ENCODE results near the gene CD164.

The CD164 gene

DNA sequence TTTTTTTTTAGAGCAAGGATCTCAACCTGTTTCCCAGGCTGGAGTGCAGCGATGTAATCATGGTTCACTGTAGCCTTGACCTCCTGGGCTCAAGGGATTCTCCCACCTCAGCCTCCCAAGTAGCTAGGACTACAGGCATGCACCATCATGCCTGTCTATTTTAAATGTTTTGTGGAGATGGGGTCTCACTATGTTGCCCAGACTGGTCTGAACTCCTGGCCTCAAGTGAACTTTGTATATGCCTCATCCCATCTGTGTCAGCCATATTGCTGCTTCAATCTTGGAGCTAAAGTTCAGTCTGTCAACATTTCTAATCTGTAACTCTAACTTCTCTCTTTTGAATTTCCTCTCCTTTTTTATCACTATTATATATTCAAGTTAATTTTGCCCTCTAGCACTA, 54.3 kb downstream of the CD164 start:
- no peak for DNase-seq (ENCODE audit: low read depth)
- TF ChIP-seq, protein P1, sequence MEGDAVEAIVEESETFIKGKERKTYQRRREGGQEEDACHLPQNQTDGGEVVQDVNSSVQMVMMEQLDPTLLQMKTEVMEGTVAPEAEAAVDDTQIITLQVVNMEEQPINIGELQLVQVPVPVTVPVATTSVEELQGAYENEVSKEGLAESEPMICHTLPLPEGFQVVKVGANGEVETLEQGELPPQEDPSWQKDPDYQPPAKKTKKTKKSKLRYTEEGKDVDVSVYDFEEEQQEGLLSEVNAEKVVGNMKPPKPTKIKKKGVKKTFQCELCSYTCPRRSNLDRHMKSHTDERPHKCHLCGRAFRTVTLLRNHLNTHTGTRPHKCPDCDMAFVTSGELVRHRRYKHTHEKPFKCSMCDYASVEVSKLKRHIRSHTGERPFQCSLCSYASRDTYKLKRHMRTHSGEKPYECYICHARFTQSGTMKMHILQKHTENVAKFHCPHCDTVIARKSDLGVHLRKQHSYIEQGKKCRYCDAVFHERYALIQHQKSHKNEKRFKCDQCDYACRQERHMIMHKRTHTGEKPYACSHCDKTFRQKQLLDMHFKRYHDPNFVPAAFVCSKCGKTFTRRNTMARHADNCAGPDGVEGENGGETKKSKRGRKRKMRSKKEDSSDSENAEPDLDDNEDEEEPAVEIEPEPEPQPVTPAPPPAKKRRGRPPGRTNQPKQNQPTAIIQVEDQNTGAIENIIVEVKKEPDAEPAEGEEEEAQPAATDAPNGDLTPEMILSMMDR (IDR thresholded peaks at IDR 0.05; ENCODE audit: insufficient read depth, low read depth, low read length, missing control alignments), result no peak
- H3K4me3 ChIP-seq (ENCODE audit: low read length), result no peak overlapping the region

DNA sequence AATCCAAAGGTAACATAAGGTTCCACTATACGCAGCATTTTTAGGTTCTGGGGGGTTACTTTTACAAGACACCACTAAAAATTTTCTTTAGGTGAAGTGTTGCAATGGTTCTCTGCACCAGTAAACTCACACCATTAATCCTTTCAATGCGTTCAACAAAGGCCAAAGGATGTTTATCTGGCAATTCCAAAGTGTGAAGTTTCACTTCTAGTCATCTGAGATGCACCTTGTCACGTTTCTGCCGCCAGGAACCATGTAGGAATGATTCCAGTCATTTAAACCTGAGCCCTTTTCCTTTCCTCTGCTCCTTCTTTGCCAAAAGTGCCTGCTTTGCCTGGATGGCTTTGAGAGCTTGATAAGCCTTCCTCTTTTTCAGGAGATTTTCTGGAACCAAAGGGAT, 54.8 kb downstream of the CD164 start:
- TF ChIP-seq, protein P1 (IDR thresholded peaks at IDR 0.05; ENCODE audit: insufficient read depth, low read depth, low read length, missing control alignments), result no peak
- H3K4me3 ChIP-seq (ENCODE audit: low read length), result no peak overlapping the region
- DNase-seq (ENCODE audit: low read depth), result no peak

DNA sequence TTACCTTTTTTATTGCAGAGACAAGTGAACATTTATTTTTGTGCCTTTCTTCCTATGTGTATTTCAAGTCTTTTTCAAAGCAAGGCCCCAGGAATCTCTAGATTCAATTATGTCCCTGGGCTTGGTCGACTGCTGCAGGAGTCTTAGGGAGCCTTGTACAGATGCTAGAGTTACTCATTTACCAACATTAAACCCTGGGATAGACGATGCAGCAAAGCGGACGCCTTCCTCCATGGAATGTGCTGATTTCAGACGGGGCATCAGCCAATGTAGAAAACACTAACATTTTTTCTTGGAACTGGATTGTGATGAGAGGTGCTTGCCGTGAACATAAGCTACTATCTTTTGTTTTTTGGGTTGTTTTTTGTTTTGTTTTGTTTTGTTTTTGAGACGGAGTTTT, 55.9 kb downstream of the CD164 start:
- no peak overlapping the region for H3K4me3 ChIP-seq (ENCODE audit: low read length)
- DNase-seq (ENCODE audit: low read depth), result no peak
- TF ChIP-seq, protein P1 (IDR thresholded peaks at IDR 0.05; ENCODE audit: insufficient read depth, low read depth, low read length, missing control alignments), result no peak

DNA sequence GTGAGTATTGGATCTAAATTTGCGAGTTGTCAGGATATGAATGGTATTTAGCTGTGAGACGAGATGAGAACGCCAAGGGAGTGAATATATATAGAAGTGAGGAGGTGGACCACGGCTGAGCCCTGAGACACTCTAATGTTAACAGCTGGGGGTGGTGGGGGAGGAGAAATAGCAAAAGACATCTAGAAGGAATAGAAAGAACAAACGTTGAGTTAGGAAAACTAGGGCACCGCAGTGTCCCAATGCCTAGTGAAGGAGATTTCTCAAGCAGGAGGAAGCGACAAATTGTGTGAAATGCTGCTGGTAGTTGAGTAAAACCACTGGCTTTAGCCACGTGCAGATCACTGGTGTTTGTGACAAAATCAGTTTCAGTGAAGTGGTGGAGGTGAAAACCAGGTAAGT, 56.9 kb downstream of the CD164 start:
- TF ChIP-seq, protein P1 (IDR thresholded peaks at IDR 0.05; ENCODE audit: insufficient read depth, low read depth, low read length, missing control alignments), result no peak
- no peak overlapping the region for H3K4me3 ChIP-seq (ENCODE audit: low read length)
- no peak for DNase-seq (ENCODE audit: low read depth)

DNA sequence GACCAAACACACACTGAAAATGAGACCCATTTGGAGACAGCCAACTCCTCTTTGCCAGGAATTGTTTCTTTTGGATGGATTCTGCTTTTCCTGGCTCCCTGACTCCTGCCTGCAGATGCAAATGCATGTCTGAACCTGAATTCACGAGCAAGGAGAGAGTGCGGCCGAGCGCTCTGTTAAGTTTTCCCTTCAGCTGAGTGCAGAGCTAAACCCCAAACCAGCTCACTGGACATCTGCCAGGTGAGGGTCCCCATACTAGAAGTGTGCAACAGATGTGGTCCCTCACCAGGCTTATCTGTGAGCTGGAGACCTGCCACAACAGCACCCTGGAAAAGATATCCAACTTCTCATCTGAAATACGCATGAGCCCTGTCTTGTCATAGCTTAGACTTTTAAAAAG, 59.0 kb downstream of the CD164 start:
- TF ChIP-seq, protein P1 (IDR thresholded peaks at IDR 0.05; ENCODE audit: insufficient read depth, low read depth, low read length, missing control alignments), result no peak
- DNase-seq (ENCODE audit: low read depth), result peak; percentile 36
- H3K4me3 ChIP-seq (ENCODE audit: low read length), result no peak overlapping the region

DNA sequence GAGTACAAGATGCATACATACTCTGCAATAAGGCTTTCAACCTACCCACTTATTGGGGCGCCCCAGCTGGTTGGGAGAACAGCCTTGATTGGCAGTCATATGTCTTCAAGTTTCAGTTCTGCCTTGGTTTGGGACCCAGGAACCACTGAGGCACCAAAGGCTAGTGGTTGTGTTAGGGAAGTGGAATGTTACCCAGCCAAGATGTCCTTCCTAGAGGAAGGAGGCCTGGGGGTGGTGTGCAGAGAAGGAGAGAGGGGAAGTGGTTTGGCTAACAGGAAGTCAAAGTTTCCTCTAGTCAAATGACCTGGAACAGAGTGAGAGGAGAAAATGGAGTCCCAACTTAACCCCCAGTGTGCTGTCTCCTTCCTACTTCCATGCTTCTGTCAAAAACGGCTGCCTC, 59.4 kb downstream of the CD164 start:
- DNase-seq (ENCODE audit: low read depth), result no peak
- H3K4me3 ChIP-seq (ENCODE audit: low read length), result no peak overlapping the region
- TF ChIP-seq, protein P1 (IDR thresholded peaks at IDR 0.05; ENCODE audit: insufficient read depth, low read depth, low read length, missing control alignments), result no peak

DNA sequence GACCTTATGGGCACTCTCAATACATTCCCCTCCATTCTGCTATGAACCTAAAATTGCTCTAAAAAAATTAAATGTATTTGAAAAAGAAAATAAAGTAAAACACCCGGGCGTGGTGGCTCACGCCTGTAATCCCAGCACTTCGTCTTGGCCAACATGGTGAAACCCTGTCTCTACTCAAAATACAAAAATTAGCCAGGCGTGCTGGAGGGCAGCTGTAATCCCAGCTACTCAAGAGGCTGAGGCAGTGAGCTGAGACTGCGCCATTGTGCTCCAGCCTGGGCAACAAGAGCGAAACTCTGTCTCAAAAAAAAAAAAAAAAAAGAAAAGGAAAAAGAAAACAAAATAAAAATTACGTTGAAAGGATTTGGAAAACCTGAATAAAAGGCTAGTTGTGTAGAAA, 60.5 kb downstream of the CD164 start:
- TF ChIP-seq, protein P1 (IDR thresholded peaks at IDR 0.05; ENCODE audit: insufficient read depth, low read depth, low read length, missing control alignments), result no peak
- no peak for DNase-seq (ENCODE audit: low read depth)

More for the DNA sequence above, 60.5 kb downstream of the CD164 start:
- no peak overlapping the region for H3K4me3 ChIP-seq (ENCODE audit: low read length)

All from epithelial cell of esophagus (primary cell).